GM23248 (cell line): ENCODE results near the gene TPD52L2.

Experiments
- EZH2 ChIP-seq: fragments of 200-600 bp; sonication (generic); IDR thresholded peaks from 2 replicates; pipeline ENCODE4 v1.6.1; 2018; ENCODE audit warnings: antibody characterized with exemption, mild to moderate bottlenecking; ENCODE audit not compliant: insufficient read depth, poor library complexity, severe bottlenecking
- EZH2phosphoT487 ChIP-seq: fragments of 200-600 bp; sonication (generic); IDR thresholded peaks from 2 replicates; pipeline ENCODE4 v1.6.1; 2018; ENCODE audit warnings: antibody characterized with exemption, moderate library complexity, mild to moderate bottlenecking, low read depth; ENCODE audit not compliant: insufficient read depth

DNA sequence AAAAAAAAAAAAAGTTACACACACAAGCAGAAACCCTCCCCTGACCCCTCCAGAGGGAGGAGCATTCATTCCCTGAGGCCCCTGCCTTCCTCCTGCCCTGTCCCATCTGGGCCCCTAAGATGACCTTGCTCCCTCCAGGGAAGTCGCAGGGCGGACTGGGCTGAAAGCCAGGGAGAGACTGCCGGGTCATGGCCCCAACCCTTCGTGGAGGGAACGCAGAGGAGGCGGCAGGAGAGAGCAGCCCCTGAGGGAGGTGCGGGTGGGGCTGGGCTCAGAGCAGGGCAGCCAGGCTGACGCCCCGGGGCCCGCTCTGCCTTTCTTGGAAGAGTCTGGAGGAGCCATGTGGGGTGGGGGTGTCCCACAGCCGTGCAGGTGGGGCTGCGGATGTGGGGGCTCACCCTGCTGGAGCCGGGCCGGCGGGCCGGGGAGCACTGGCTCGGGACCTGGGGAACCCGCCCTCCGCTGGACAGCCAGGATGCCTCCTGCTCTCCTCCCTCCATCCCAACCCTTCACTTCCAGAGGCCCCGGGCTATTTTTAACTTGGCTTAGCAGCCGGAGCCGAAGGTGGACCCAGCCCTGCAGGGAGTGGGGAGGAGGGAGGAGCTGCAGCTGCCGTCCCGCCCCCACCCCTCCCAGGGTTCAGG is 18.8 kb upstream of the TPD52L2 start:
- no peak for TF ChIP-seq EZH2
- no peak for TF ChIP-seq EZH2phosphoT487
